GM12875 (cell line): ENCODE measurements around the gene CCER1.
A peak's percentile ranks its signal among the peaks of the same experiment; 100 is the strongest.
"Not testable (repeated sequence)": the region's sequence is repeated elsewhere in the genome, so short reads cannot be mapped to it uniquely, and the experiment has no call there.

Source experiments
- H3K4me3 ChIP-seq: one replicate; pipeline ENCODE4 v1.5.1; 2011; ENCODE audit warnings: low read depth, low read length, control low read depth
- TF ChIP-seq, protein P1 (sequence below): IDR thresholded peaks from 2 replicates; pipeline ENCODE4 v1.5.1; 2011; ENCODE audit warnings: low read depth, mild to moderate bottlenecking, control low read depth, inconsistent platforms, low read length, moderate library complexity, borderline replicate concordance; ENCODE audit not compliant: insufficient read depth

Gene CCER1

GRCh38 chr12:90990611-90991010, 35.6 kb upstream of the CCER1 start:
- no peak overlapping the region for H3K4me3 ChIP-seq
- TF ChIP-seq, protein P1, sequence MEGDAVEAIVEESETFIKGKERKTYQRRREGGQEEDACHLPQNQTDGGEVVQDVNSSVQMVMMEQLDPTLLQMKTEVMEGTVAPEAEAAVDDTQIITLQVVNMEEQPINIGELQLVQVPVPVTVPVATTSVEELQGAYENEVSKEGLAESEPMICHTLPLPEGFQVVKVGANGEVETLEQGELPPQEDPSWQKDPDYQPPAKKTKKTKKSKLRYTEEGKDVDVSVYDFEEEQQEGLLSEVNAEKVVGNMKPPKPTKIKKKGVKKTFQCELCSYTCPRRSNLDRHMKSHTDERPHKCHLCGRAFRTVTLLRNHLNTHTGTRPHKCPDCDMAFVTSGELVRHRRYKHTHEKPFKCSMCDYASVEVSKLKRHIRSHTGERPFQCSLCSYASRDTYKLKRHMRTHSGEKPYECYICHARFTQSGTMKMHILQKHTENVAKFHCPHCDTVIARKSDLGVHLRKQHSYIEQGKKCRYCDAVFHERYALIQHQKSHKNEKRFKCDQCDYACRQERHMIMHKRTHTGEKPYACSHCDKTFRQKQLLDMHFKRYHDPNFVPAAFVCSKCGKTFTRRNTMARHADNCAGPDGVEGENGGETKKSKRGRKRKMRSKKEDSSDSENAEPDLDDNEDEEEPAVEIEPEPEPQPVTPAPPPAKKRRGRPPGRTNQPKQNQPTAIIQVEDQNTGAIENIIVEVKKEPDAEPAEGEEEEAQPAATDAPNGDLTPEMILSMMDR = no peak

DNA sequence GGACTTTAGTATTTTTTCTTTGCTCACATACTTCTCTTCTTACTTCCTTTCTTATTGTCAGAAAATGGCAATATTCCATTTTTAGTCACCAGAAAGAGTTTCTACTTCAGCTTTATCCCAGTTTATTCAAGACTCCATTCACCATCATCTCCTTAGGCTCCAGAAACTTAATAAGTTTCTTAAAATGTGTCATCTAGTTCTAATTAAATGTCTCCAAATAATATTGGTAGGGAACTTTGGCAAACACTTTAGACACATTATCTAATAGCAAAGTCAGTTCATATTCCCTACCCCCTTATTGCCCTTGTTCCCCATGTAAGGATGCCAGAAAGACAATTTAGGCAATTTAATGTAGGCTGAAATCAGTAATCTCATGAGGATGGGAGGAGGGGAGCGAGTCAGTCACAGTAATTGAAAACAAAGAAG, 34.7 kb upstream of the CCER1 start:
- TF ChIP-seq, protein P1 = no peak
- no peak overlapping the region for H3K4me3 ChIP-seq

GRCh38 chr12:90987520-90987919, 32.5 kb upstream of the CCER1 start:
- TF ChIP-seq, protein P1 = 0 out of 2 replicates have a peak, but pooled peaks have one; percentile 12

DNA sequence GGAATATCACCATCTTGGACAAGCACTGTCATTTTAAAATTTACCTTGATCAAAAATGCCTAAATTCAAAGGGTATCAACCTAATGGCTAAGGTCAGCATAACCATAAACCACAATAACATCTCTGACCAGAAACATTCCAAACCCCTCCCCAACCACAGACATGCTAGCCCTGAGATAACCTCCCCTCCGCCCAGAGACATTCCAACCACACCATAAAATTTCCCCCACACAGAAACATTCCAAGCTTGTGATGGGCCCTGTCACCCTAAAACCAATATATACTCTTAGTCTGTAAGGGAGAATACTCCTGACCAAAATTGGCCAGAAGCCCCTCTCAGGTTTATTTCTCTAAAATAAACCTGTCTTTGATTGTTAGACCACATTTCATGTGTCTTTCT, 32.1 kb upstream of the CCER1 start:
- H3K4me3 ChIP-seq = no peak overlapping the region
- TF ChIP-seq, protein P1 = no peak

More at GRCh38 chr12:90987520-90987919, 32.5 kb upstream of the CCER1 start:
- H3K4me3 ChIP-seq = no peak overlapping the region

DNA sequence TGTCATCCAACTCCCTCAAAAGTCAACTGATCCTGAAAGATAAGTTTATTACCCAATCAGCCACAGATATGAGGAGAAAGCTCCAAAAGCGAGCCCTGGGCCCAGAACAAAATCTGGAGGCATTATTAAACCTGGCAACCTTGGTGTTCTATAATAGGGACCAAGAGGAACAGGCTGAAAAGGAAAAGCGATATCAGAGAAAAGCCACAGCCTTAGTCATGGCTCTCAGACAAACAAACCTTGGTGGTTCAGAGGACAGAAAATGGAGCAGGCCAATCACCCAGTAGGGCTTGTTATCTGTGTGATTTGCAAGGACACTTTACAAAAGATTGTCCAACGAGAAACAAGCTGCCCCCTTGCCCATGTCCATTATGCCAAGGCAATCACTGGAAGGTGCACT, 30.4 kb upstream of the CCER1 start:
- H3K4me3 ChIP-seq = not testable (repeated sequence)

- H3K4me3 ChIP-seq = no peak overlapping the region
- TF ChIP-seq, protein P1 = no peak
Measured at GRCh38 chr12:90984114-90984513, 29.1 kb upstream of the CCER1 start.

DNA sequence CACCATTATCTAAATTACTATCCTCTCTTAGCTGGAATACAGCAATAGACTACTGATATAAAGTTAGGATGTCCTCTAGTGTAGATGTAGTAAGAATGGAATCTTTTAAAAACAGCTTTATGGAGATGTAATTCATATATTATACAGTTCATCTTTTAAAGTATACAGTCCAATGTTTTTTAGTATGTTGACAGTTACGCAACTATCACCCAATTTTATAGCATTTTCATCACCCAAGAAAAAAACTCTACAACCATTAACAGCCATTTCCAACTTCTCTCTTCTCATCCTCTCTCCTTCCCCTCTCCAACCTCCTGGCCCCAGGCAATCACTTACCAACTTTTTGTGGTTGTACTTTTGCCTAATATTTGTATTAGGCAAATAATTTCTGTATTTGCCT, 27.2 kb upstream of the CCER1 start:
- TF ChIP-seq, protein P1 = no peak
- H3K4me3 ChIP-seq = no peak overlapping the region

GRCh38 chr12:90979951-90980350, 25.0 kb upstream of the CCER1 start:
- H3K4me3 ChIP-seq = no peak overlapping the region
- TF ChIP-seq, protein P1 = no peak
